Measurements from ENCODE around the gene MACROD2. TPM values are rescaled to one million over a fixed set of nuclear protein-coding genes. Genes with fewer than 3 reads are reported as not detected.

Gene MACROD2
- total RNA-seq, 1 experiment from 2014 or later: 0.02 TPM

GRCh38 chr20:15658295-15658694 is 1663.0 kb downstream of the MACROD2 start:
- DNase-seq (ENCODE audit: low spot score): no peak

DNA sequence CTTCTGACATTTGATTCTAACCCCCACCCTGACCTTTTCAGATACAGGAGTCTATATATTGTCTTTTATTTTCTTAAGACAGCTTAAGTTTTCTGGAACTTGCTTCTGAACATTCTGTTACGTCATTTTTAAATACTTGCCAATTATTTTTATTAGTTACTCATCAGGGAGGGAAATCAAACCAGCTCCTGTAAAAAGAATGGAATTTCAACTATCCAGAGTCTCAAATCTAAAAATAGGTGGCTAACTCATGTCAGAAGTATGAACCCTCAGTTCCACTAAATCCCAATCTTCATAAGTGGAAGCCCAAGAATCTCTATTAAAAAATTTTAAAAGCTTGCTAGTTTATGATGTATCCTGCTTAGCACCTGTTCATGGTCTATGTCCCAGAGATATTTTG is 1677.9 kb downstream of the MACROD2 start:
- DNase-seq (ENCODE audit: low spot score): peak; percentile 86

- no peak for DNase-seq (ENCODE audit: low spot score)
These were observed 1679.1 kb downstream of the MACROD2 start for GRCh38 chr20:15674253-15675060.

DNA sequence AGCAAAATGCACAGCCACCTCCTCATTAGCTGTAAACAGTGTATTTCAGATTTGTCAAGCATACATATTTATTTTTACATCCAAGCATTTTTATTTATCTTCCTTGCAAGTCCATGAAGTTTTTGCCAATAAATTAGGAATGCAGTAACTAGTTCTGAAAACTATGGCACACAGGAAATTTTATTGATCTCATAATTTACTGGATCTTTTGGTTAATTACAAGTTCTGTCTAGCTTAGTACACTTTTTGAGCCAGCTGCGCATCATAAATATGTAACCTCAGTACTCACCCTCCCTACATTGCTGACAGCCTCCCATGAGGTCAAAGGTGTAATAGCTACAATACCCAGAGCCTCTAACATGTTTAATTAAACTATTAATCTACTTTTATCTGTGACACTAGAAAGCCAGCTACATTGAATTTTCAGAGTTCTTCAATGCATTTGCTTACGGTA is 1679.8 kb downstream of the MACROD2 start:
- DNase-seq (ENCODE audit: low spot score): no peak

DNA sequence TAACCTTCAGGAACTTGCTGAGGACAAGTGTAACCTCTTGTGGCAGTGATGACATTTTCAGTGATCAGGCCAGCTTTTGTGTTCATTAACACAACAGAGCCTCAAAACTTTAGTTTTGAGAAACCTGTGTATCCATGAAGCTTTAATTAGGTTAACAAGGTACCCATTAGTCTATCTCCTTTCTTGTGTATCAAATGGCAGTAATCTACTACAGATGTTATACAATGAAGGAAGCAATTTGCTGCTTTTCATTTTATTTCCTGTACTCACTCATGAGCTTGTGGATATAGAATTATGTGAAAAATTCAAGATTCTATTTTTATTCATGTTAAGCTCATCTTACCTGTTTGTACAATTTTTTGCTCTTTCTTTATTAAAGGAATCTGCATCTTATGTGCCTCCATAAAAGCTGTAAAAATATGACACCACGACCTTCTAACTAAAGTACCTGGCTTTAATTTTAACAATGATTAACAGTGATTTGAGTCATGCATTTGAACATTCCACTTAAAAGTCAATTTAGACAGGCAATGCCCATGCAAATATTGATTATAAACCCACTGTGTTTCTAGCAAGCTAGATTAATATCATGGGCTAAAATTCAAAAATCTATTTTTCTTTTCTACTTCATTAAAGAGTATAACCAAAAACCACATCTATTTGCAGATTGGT is 1680.6 kb downstream of the MACROD2 start:
- DNase-seq (ENCODE audit: low spot score): no peak

GRCh38 chr20:15676815-15677214 is 1681.5 kb downstream of the MACROD2 start:
- DNase-seq (ENCODE audit: low spot score): no peak

DNA sequence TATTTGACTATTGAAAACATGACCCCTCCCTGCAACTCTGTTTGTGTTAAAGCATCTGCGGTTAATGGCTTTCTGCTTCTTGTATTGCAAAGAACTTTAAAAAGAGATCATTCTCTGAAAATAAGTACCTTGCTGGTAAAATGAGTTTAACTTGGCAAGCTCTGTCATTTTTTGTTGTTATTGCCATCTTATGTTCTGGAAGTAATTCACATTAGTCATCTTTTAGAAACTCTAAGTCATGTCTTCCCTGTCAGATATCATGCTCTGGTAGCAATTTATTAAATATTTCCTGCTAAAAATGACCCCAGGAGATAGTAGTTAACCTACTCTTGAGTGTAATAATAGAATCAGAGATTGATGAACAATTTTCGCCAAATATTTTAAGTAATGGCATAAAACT is 1687.4 kb downstream of the MACROD2 start:
- no peak for DNase-seq (ENCODE audit: low spot score)

GRCh38 chr20:15692570-15692969 is 1697.3 kb downstream of the MACROD2 start:
- no peak for DNase-seq (ENCODE audit: low spot score)

- DNase-seq (ENCODE audit: low spot score): no peak
These were observed 1704.3 kb downstream of the MACROD2 start for GRCh38 chr20:15699431-15700146.

DNA sequence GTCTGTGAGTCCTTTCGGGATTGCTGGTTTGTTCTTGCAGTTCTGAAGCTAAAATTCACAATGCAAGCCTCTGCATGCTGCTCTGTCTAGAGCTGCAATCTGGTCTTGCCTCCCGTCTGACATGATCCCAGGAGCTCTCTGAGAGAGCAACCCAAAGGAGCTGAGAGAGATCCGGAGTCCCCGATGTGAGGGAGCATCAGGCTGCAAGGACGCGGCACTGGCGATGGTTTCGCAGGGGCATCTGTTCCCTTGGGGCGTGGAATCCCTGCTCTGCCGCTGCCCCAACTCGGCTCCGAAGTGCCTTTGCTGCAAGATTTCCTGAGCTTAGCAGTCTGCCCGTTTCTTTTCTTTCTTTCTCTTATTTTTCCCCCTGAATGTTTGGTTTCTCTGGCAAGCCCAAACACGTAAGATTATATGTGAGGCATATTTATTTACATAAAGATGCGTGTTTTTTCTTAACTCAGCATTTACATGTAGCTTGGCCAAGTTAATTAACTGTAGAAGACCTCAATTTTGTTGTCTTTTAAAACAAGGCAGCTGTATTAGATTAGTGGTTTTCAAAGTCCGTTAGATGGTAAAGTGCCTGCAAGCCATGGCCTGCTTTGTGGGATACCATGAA is 1704.9 kb downstream of the MACROD2 start:
- no peak for DNase-seq (ENCODE audit: low spot score)

DNA sequence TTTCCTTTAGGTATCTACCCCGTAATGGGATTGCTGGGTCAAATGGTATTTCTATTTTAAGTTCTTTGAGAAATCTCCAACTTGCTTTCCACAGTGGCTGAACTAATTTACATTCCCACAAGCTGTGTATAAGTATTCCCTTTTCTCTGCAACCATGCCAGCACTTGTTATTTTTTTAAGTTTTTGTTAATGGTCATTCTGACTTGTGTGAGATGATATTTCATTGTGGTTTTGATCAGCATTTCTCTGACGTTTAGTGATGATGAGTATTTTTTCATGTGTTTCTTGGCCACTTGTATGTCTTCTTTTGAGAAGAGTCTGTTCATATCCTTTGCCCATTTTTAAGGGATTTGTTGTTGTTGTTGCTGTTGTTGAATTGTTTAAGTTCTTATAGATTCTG is 1706.8 kb downstream of the MACROD2 start:
- DNase-seq (ENCODE audit: low spot score): no peak

DNA sequence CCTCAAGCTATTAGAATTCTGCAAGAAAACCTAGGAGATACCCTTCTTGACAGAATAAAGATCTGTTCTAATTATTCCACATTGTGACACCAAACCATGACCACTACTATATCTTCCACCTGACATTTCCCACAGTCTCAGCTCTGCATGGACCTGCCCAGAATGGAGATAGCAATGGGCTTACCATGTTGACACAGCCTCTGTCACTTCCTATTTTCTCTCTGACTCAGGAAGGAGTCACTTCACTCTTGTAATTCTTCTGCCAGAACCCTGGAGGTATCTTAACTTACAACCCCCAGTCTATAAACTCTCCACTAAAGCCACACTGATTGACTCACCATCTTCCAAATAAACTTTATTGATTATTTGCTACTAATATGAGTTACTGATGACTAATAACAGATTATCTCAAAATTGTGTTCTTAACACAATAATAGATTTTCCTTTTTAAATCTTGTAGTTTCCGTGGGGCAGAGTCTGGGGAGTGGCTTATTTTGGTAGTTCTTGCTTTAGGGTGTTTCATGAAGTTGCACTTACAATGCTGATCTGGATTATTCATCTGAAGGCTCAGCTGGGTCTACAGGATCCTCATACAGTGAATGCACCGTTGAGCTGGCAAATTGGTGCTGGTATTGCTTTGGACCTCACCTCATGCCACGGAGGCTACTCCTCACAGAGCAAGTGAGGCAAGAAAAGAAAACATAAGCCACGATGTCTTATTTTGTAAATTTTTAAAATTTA is 1708.0 kb downstream of the MACROD2 start:
- peak; percentile 93 for DNase-seq (ENCODE audit: low spot score)

- no peak for DNase-seq (ENCODE audit: low spot score)
These were observed 1710.7 kb downstream of the MACROD2 start for GRCh38 chr20:15705975-15706374.

- no peak for DNase-seq (ENCODE audit: low spot score)
These were observed 1711.4 kb downstream of the MACROD2 start for GRCh38 chr20:15706719-15707118.

DNA sequence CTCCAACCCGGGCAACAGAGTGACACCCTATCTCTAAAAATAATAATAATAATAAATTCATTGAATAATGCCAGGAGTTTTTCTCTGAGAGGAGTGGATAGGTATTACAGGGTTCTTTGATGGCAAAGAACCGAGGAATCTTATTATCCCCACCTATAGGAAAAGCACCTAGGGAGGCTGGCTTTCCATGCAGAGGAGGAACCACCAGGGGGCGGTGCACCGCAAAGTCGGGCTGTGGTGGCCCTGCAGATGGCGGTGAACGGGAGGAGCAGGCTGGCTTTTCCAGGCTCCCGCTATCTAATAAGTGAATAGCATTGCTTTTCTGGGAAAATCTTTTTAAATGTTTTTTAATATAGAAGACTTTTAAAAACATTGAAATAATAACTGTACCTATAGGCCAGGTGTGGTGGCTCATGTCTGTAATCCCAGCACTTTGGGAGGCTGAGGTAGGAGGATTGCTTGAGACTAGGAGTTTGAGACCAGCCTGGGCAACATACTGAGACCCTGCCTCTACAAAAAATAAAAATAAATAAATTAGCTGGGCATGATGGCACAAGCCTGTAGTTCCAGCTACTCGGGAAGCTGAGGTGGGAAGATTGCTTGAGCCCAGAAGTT is 1713.8 kb downstream of the MACROD2 start:
- DNase-seq (ENCODE audit: low spot score): peak; percentile 34

DNA sequence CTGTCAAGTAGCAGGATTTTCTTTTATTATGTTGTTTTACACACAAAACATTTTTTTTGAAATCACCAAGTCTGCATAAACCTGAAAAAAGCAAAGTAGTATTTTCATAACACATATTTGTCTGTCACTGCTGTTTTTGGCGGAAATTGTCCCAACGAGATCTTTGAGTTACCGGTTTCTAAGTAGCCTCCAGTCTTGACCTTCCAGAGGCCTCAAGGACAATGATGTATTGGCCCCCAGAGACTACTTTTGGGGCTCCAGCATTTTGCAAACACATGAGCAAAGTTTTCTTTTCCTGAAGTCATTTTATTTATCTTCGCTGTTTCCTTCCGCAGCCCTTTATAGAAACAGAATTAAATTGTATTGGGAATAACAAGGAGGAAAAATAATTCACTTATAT is 1715.3 kb downstream of the MACROD2 start:
- DNase-seq (ENCODE audit: low spot score): no peak

DNA sequence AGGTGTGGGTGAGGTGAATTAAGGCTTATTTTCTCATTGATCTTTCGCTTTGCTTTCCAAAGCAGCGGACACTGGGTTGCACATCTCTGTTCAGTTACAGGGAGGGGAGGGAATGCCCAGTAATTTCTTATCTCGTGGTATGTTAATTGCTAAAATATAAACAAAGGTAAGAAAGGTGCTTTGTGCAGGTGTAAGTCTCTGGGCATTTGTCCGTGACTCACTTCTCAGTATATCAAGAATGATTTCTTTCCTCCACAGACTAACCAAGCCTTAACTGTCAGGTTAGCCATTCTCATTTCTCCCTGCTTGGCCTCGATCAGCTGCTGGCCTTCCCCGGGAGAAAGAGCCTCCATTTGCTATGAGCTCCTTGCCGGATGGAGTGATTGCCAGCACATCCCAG is 1715.9 kb downstream of the MACROD2 start:
- no peak for DNase-seq (ENCODE audit: low spot score)

DNA sequence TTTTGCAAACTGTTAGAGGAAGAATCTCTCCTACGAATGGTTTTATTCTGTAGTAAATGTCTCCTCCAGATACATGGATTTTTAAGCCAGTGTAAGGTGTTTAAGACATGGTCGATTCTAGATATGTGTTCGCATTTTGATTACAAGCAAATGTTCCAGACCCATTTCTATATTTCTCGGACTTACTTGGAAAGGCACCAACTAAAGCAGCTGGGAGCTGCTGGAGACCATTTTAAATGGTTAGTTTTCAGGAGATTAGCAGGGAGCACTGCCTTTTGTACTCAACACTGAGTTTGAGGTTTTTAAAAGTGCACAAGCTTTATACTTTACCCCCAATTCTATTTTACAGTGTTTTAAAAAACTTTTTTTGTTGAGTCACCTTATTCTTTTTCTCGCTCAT is 1720.9 kb downstream of the MACROD2 start:
- DNase-seq (ENCODE audit: low spot score): no peak

GRCh38 chr20:15726416-15726815 is 1731.1 kb downstream of the MACROD2 start:
- no peak for DNase-seq (ENCODE audit: low spot score)

- no peak for DNase-seq (ENCODE audit: low spot score)
These were observed 1738.7 kb downstream of the MACROD2 start for GRCh38 chr20:15734052-15734451.

DNA sequence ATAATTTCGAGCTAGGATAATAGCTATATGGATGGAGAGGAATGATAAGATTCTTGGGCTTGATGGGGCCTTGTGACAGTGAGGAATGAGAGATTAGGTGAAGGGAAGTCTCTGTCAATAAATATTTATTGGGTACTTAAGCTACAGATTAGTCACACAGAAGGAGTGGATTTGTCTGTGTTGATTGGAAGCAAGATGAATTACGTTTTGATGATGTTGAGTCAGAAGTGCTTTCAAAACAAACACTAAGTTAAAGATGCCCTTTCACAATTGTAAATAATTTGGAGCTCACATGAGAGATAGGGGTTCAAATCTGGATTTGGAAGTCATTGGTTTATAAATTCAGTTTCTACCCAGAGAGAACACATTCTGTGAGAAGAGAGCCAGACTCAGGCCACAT is 1743.7 kb downstream of the MACROD2 start:
- peak; percentile 4 for DNase-seq (ENCODE audit: low spot score)
